Psoas muscle (tissue), 8 donors: ENCODE data around the gene TNFRSF19. TPM values are rescaled to one million over a fixed set of nuclear protein-coding genes. Genes with fewer than 3 reads are reported as not detected.

ENCODE experiments used
- ATAC-seq, 4 donors: fragments of 200-7000 bp; cut with Tn5 transposase; one replicate each; pipeline ENCODE4 v1.9.1; 2020; ENCODE audit warnings: moderate library complexity in 3 of 4, mild to moderate bottlenecking in 2 of 4
- DNase-seq, 2 donors: peaks; one replicate each; pipeline ENCODE4 v3.0.0-alpha.2; 2020
- H3K27ac ChIP-seq: fragments of 200-600 bp; one replicate; pipeline ENCODE4 v1.8.0; 2022
- H3K27me3 ChIP-seq, 3 donors: fragments of 200-600 bp in 1 of 3; one replicate each; pipeline versions ENCODE4 v1.6.1 to v1.8.0; 2013 to 2022; ENCODE audit warnings: low read length in 2 of 3, mild to moderate bottlenecking in 2 of 3, moderate library complexity in 1 of 3; ENCODE audit not compliant: insufficient read depth in 3 of 3
- H3K36me3 ChIP-seq, 2 donors: fragments of 200-600 bp in 1 of 2; one replicate each; pipeline versions ENCODE4 v1.6.1 to v1.8.0; 2013 to 2022; ENCODE audit warnings: low read depth in 1 of 2, mild to moderate bottlenecking in 1 of 2, moderate library complexity in 1 of 2; ENCODE audit not compliant: insufficient read depth in 1 of 2
- H3K4me1 ChIP-seq: fragments of 200-600 bp; one replicate; pipeline ENCODE4 v1.8.0; 2022
- H3K4me3 ChIP-seq: fragments of 200-600 bp; one replicate; pipeline ENCODE4 v1.8.0; 2022; ENCODE audit warnings: mild to moderate bottlenecking
- H3K9me3 ChIP-seq: fragments of 200-600 bp; one replicate; pipeline ENCODE4 v1.8.0; 2022
- CTCF ChIP-seq: fragments of 200-600 bp; IDR thresholded peaks from one replicate; pipeline ENCODE4 v1.8.0; 2022; ENCODE audit warnings: antibody characterized with exemption
- WGBS, 3 donors: extraction: QIAGEN DNeasy Blood & Tissue Kit; methylation state at CpG; one replicate each; pipeline versions ENCODE4 v1.1.6 to v1.1.7; 2013; 5-methylcytosine and 5-hydroxymethylcytosine counted together
- intact Hi-C, 2 donors: fragments of 100-400 bp; cut with DNase I; formaldehyde crosslinking; loops; one replicate each; pipeline versions ENCODE4 v1.11.0 to v1.14.2; 2022
- polyA plus RNA-seq, 3 donors: library from polyadenylated mRNA; stranded (reverse); fragments of 200-250 nt; gene quantifications; one replicate each; pipeline ENCODE4 v1.2.3, GENCODE V29; 2013
- total RNA-seq, 4 donors: library from RNA; stranded (reverse); fragmentation: NEBNext Ultra II Directional in 2 of 4; extraction: Animal tissue kit (Norgen Biotek cat#: 25700) in 2 of 4; gene quantifications; one replicate each; pipeline versions ENCODE4 v1.2.1 to v1.2.4, GENCODE V29; 2021 to 2023
- donor health status: healthy with polysubstance abuse.
- donor health status: DM: no; HTN: no; CAD: no; lungs with moderate emphysema.
- donor health status: Bipolar disorder and iron deficiency.
- donor health status: healthy.
- donor health status: DM: yes; HTN: yes; CAD: no.
- donor health status: DM: no; HTN: no; CAD: no.
- donor health status: DM: no; HTN: no; CAD: no.
- donor health status: DM: yes; HTN: yes; CAD: no.

Gene TNFRSF19
- total and polyA plus RNA-seq, 7 donors, result 0.35 to 2.0 (median 0.55) TPM

- H3K27me3 ChIP-seq, result no peaks in the 10 kb centered on the region
- H3K4me3 ChIP-seq, result no peak overlapping the region
- intact Hi-C loops, result no loop called here
- H3K4me1 ChIP-seq, result no peaks in the 10 kb centered on the region
- H3K36me3 ChIP-seq, result no peaks in the 10 kb centered on the region
- no peak overlapping the region for H3K27ac ChIP-seq
- no peak for DNase-seq
- ATAC-seq, result no peak
- no peaks in the 10 kb centered on the region for H3K9me3 ChIP-seq
- no peak for TF ChIP-seq CTCF
- 79 to 80% (median 80%) methylated on average over 6 of the region's 6 CpGs for WGBS, 3 donors
Measured at GRCh38 chr13:23722726-23723453, 152.7 kb downstream of the TNFRSF19 start.

- ATAC-seq, result peak in 2 of 4 donors; percentile 31 to 37
- no peak for TF ChIP-seq CTCF
- no peak for DNase-seq
- no peaks in the 10 kb centered on the region for H3K4me1 ChIP-seq
- no peaks in the 10 kb centered on the region for H3K27me3 ChIP-seq
- H3K4me3 ChIP-seq, result no peak overlapping the region
- 23 to 50% (median 25%) methylated on average over 1 of the region's 1 CpG for WGBS, 3 donors
- H3K36me3 ChIP-seq, result no peaks in the 10 kb centered on the region
- no peak overlapping the region for H3K27ac ChIP-seq
- intact Hi-C loops, result no loop called here
- H3K9me3 ChIP-seq, result no peaks in the 10 kb centered on the region
Measured at GRCh38 chr13:23723471-23723870, 153.3 kb downstream of the TNFRSF19 start.

- Histone ChIP-seq H3K4me1 (no peaks in the 10 kb centered on the region), H3K27me3 (no peaks in the 10 kb centered on the region), H3K4me3 (no peak overlapping the region), H3K9me3 (no peaks in the 10 kb centered on the region), H3K27ac (no peak overlapping the region), H3K36me3 (peaks cover 0 to 7% of the 10 kb centered on the region in 2 donors)
- ATAC-seq, result no peak
- 77 to 94% (median 82%) methylated on average over 7 of the region's 7 CpGs for WGBS, 3 donors
- intact Hi-C loops, result no loop called here
- no peak for TF ChIP-seq CTCF
- no peak for DNase-seq
Measured at GRCh38 chr13:23724196-23724970, 154.2 kb downstream of the TNFRSF19 start.

Other genes starting within 250 kb of the TNFRSF19 start
- gene SACS, start 136.7 kb upstream of the TNFRSF19 start, total RNA-seq, result 10 to 100 TPM; 17.3 to 56.1 (median 43.5) TPM
- 10 to 100 TPM in 2 of 3 donors, 1 to 10 TPM in 1; 6.3 to 13.1 (median 11.2) TPM for gene SACS, start 136.7 kb upstream of the TNFRSF19 start, polyA plus RNA-seq